ENCODE measurements around the gene ANKRD2. TPM values are rescaled to one million over a fixed set of nuclear protein-coding genes. Genes with fewer than 3 reads are reported as not detected.

The ANKRD2 gene
- total and polyA plus RNA-seq, 2 donors (not counting 3 experiments of a cell fraction or from before 2014, with no cell fraction given) = 1.6 to 1.8 TPM

- dilution Hi-C loops (cut with MboI; ENCODE audit: extremely low pct_ligation_motif_present, low sequenced_read_pairs) = no loop called here
- no peak within 1 kb of the TSS for H3K9ac ChIP-seq (replicated peaks; ENCODE audit: extremely low read depth, insufficient read depth, low read length)
- TF ChIP-seq MAX (IDR thresholded peaks at IDR 0.05; ENCODE audit: insufficient read depth, insufficient read length) (peak; percentile 18), GATA2 (IDR thresholded peaks at IDR 0.05; ENCODE audit: insufficient read depth, insufficient read length, low read depth, low read length) (no peak)
- H3K4me2 ChIP-seq (ENCODE audit: insufficient read depth, low read length) = no peak within 1 kb of the TSS
- H3K4me1 ChIP-seq (ENCODE audit: control insufficient read depth, extremely low read depth, insufficient read depth, low read length) = no peaks in the 10 kb centered on the region
- H3K4me3 ChIP-seq (replicated peaks in 1 of 3; ENCODE audit: insufficient read depth in 1 of 3, low read depth in 1 of 3, low read length in 3 of 3) = no peak within 1 kb of the TSS
- no peaks in the 10 kb centered on the region for H3K9me3 ChIP-seq (replicated peaks; ENCODE audit: control insufficient read depth, insufficient read depth, low read length)
- peak within 1 kb of the TSS; percentile 28 for H2AFZ ChIP-seq (ENCODE audit: low read depth, low read length)
- POLR2A ChIA-PET = no interaction called here
- DNase-seq (ENCODE audit: low read depth, low spot score) (peak; percentile 47), FAIRE-seq (peak; percentile 86)
- no TSS peak for BruUV-seq (replicated peaks)
- no peaks in the 10 kb centered on the region for H3K9me1 ChIP-seq (replicated peaks; ENCODE audit: control insufficient read depth, extremely low read depth, insufficient read depth, low read length)
- no peak within 1 kb of the TSS for H3K27ac ChIP-seq (ENCODE audit: insufficient read depth, low read depth, low read length)
- H4K20me1 ChIP-seq (replicated peaks; ENCODE audit: control insufficient read depth, extremely low read depth, insufficient read depth, low read length) = no peaks in the 10 kb centered on the region
- no peaks in the 10 kb centered on the region for H3K79me2 ChIP-seq (ENCODE audit: control insufficient read depth, insufficient read depth, low read length)
- no peaks in the 10 kb centered on the region for H3K27me3 ChIP-seq (ENCODE audit: control insufficient read depth in 2 of 2, insufficient read depth in 2 of 2, low read length in 2 of 2)
- intact Hi-C loops (cut with micrococcal nuclease) = loop anchor here (1.0 kb wide), 1 partner anchor 12 kb away; no protein-coding TSS in a partner anchor
- no peaks in the 10 kb centered on the region for H3K36me3 ChIP-seq (ENCODE audit: control insufficient read depth in 2 of 2, extremely low read depth in 1 of 2, insufficient read depth in 2 of 2, low read length in 2 of 2)
- CTCF ChIA-PET = interaction anchor here (1.2 to 3.0 kb wide), 6 partner anchors 8 to 28 kb away, joined by 3 to 11 read pairs (median 8); partner anchors contain the start of gene ANKRD2
These were observed 11.7 kb downstream of the ANKRD2 start, which contains the start of gene HOGA1 for GRCh38 chr10:97584060-97584797. HOGA1 (plus strand) TSS chr10:97584389; CDS start chr10:97584704, 315 bp downstream.

- H3K4me1 ChIP-seq (ENCODE audit: control insufficient read depth, extremely low read depth, insufficient read depth, low read length) = no peaks in the 10 kb centered on the region
- H3K4me3 ChIP-seq (replicated peaks in 1 of 3; ENCODE audit: insufficient read depth in 1 of 3, low read depth in 1 of 3, low read length in 3 of 3) = no peak overlapping the region
- H2AFZ ChIP-seq (ENCODE audit: low read depth, low read length) = no peak overlapping the region
- H3K9me3 ChIP-seq (replicated peaks; ENCODE audit: control insufficient read depth, insufficient read depth, low read length) = no peaks in the 10 kb centered on the region
- H3K27ac ChIP-seq (ENCODE audit: insufficient read depth, low read depth, low read length) = no peak overlapping the region
- H3K9me1 ChIP-seq (replicated peaks; ENCODE audit: control insufficient read depth, extremely low read depth, insufficient read depth, low read length) = no peaks in the 10 kb centered on the region
- no peak overlapping the region for H3K9ac ChIP-seq (replicated peaks; ENCODE audit: extremely low read depth, insufficient read depth, low read length)
- H4K20me1 ChIP-seq (replicated peaks; ENCODE audit: control insufficient read depth, extremely low read depth, insufficient read depth, low read length) = no peaks in the 10 kb centered on the region
- intact Hi-C loops (cut with micrococcal nuclease) (loop anchor here (1.0 kb wide), 1 partner anchor 11 kb away; no protein-coding TSS in a partner anchor), dilution Hi-C loops (cut with MboI; ENCODE audit: extremely low pct_ligation_motif_present, low sequenced_read_pairs) (no loop called here)
- H3K27me3 ChIP-seq (ENCODE audit: control insufficient read depth in 2 of 2, insufficient read depth in 2 of 2, low read length in 2 of 2) = no peaks in the 10 kb centered on the region
- DNase-seq (ENCODE audit: low read depth, low spot score) (no peak), FAIRE-seq (no peak)
- TF ChIP-seq POLR2A (IDR thresholded peaks at IDR 0.05; ENCODE audit: low read depth, low read length) (no peak), POLR2AphosphoS5 (IDR thresholded peaks at IDR 0.05; ENCODE audit: insufficient read depth, low read depth, low read length) (no peak), JUN (IDR thresholded peaks at IDR 0.05; ENCODE audit: borderline replicate concordance, insufficient read depth, insufficient read length, low read depth) (no peak), MAX (IDR thresholded peaks at IDR 0.05; ENCODE audit: insufficient read depth, insufficient read length) (no peak), MYC (IDR thresholded peaks at IDR 0.05; ENCODE audit: low read depth, low read length) (no peak)
- CTCF ChIA-PET = interaction anchor here (1.0 to 2.1 kb wide), 6 partner anchors 9 to 28 kb away, joined by 4 to 11 read pairs (median 8); partner anchors contain the start of gene ANKRD2
- H3K4me2 ChIP-seq (ENCODE audit: insufficient read depth, low read length) = no peak overlapping the region
- POLR2A ChIA-PET = no interaction called here
- no peaks in the 10 kb centered on the region for H3K79me2 ChIP-seq (ENCODE audit: control insufficient read depth, insufficient read depth, low read length)
- BruUV-seq (replicated peaks) = no TSS peak
- H3K36me3 ChIP-seq (ENCODE audit: control insufficient read depth in 2 of 2, extremely low read depth in 1 of 2, insufficient read depth in 2 of 2, low read length in 2 of 2) = no peaks in the 10 kb centered on the region
These were observed 12.3 kb downstream of the ANKRD2 start for GRCh38 chr10:97584798-97585438.

Measured in endothelial cell of umbilical vein (primary cell).